ENCODE measurements around the gene NAA40. TPM values are rescaled to one million over a fixed set of nuclear protein-coding genes. Genes with fewer than 3 reads are reported as not detected.
"Not testable (repeated sequence)": the region's sequence is repeated elsewhere in the genome, so short reads cannot be mapped to it uniquely, and the experiment has no call there.

The NAA40 gene
- total RNA-seq, 2 donors from 2014 or later, result 16.6 to 19.3 TPM

DNA sequence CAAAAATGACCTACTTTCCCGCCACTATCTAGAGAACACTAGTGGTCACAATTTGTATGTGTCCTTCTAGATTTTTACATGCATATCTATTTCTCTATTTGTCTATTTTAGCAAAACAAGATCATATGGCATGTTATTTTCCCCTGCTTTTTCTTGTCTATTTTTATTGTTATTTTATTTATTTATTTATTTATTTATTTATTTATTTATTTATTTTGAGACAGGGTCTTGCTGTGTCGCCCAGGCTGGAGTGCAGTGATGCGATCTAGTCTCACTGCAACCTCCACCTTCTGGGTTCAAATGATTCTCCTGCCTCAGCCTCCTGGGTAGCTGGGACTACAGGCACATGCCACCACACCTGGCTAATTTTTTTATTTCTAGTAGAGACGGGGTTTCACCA, 25.1 kb downstream of the NAA40 start:
- not testable (repeated sequence) for ATAC-seq; H3K36me3 Mint-ChIP-seq (ENCODE audit: low read depth); H3K4me3 Mint-ChIP-seq; H3K27me3 Mint-ChIP-seq; H3K4me1 Mint-ChIP-seq; H3K9me3 ChIP-seq (ENCODE audit: control insufficient read depth, low read length, poor library complexity, severe bottlenecking); H3K27ac Mint-ChIP-seq; DNase-seq

GRCh38 chr11:63966444-63966843, 27.6 kb downstream of the NAA40 start:
- no peak for ATAC-seq
- H3K4me1 Mint-ChIP-seq, result peaks cover 4% of the 10 kb centered on the region
- H3K36me3 Mint-ChIP-seq (ENCODE audit: low read depth), result no peaks in the 10 kb centered on the region
- H3K27me3 Mint-ChIP-seq, result peaks cover 8% of the 10 kb centered on the region
- no peaks in the 10 kb centered on the region for H3K9me3 ChIP-seq (ENCODE audit: control insufficient read depth, low read length, poor library complexity, severe bottlenecking)
- H3K27ac Mint-ChIP-seq, result no peak overlapping the region
- DNase-seq, result no peak
- H3K4me3 Mint-ChIP-seq, result no peak overlapping the region

DNA sequence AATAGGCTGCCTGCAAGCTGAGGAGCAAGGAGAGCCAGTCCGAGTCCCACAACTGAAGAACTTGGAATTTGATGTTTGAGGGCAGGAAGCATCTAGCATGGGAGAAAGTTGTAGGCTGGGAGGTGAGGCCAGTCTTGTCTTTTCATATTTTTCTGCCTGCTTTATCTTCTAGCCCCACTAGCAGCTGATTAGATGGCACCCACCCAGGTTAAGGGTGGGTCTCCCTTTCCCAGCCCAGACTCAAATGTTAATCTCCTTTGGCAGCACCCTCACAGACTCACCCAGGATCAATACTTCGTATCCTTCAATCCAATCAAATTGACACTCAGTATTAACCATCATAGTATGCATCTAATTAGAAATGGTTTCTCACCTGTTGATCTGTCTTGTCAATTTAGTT, 30.7 kb downstream of the NAA40 start:
- no peak for ATAC-seq
- Mint-ChIP-seq H3K4me3 (no peak overlapping the region), H3K4me1 (peaks cover 4% of the 10 kb centered on the region), H3K27ac (no peak overlapping the region), H3K27me3 (peaks cover 8% of the 10 kb centered on the region), H3K36me3 (ENCODE audit: low read depth) (no peaks in the 10 kb centered on the region)
- H3K9me3 ChIP-seq (ENCODE audit: control insufficient read depth, low read length, poor library complexity, severe bottlenecking), result no peaks in the 10 kb centered on the region
- no peak for DNase-seq

- ATAC-seq (no peak), DNase-seq (no peak)
- Mint-ChIP-seq H3K4me3 (no peak overlapping the region), H3K27me3 (peaks cover 8% of the 10 kb centered on the region), H3K4me1 (peaks cover 10% of the 10 kb centered on the region), H3K36me3 (ENCODE audit: low read depth) (no peaks in the 10 kb centered on the region), H3K27ac (no peak overlapping the region)
- H3K9me3 ChIP-seq (ENCODE audit: control insufficient read depth, low read length, poor library complexity, severe bottlenecking), result no peaks in the 10 kb centered on the region
Observed at GRCh38 chr11:63970902-63971301, 32.1 kb downstream of the NAA40 start.

GRCh38 chr11:63973912-63974258, 35.1 kb downstream of the NAA40 start:
- ATAC-seq; DNase-seq; H3K9me3 ChIP-seq (ENCODE audit: control insufficient read depth, low read length, poor library complexity, severe bottlenecking); H3K27me3 Mint-ChIP-seq; H3K36me3 Mint-ChIP-seq (ENCODE audit: low read depth): not testable (repeated sequence)
- H3K4me1 Mint-ChIP-seq, result peaks cover 21% of the 10 kb centered on the region
- H3K27ac Mint-ChIP-seq, result peak overlapping the region; percentile 95
- peak overlapping the region; percentile 99 for H3K4me3 Mint-ChIP-seq

DNA sequence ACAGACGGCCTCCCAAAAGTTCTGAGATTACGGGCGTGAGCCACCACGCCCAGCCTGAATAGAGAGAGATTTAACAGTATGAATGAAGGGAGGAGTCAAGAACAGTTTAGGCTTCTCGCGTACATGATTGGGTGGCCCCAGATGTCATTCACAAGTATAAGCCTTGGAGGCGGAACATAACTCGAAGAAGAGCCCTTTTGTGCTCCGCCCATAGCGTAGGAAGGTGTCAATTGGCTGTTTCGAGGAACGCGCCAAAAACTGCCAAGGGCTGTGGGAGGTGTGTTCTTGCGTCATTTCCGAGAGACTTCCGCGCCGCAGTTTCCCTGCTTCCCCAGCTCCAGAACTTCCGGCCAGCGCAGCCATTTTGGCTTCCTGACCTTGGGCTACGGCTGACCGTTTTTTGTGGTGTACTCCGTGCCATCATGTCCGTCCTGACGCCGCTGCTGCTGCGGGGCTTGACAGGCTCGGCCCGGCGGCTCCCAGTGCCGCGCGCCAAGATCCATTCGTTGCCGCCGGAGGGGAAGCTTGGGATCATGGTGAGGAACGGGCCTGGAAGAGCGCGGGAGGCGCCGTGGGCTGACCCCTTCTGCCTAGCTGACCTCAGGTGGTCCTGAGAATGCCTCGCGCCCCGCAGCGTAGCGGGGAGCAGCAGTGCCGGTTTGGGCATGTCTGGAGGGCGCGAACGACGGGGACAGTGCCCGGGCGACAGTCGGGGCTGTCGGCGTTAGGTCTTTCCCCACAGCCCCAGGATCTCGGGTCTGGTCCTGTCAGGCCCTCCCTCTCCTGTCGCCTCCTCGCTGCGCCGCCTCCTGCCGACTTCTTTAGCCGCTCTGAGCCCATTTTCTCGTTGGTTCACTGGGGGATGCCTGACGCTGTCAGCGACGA, 35.7 kb downstream of the NAA40 start, which contains the start of gene COX8A:
Gene COX8A (plus strand): TSS at position 362 of the 885 bp plus-strand sequence. CDS start 61 bp downstream, at position 423.
- peak within 1 kb of the TSS; percentile 95 for H3K27ac Mint-ChIP-seq
- H3K27me3 Mint-ChIP-seq, result peaks cover 3% of the 10 kb centered on the region
- ATAC-seq (peak; percentile 99), DNase-seq (peak; percentile 81 to 90 (median 85))
- H3K9me3 ChIP-seq (ENCODE audit: control insufficient read depth, low read length, poor library complexity, severe bottlenecking), result no peaks in the 10 kb centered on the region
- peaks cover 21% of the 10 kb centered on the region for H3K4me1 Mint-ChIP-seq
- H3K4me3 Mint-ChIP-seq, result peak within 1 kb of the TSS; percentile 99
- no peaks in the 10 kb centered on the region for H3K36me3 Mint-ChIP-seq (ENCODE audit: low read depth)

DNA sequence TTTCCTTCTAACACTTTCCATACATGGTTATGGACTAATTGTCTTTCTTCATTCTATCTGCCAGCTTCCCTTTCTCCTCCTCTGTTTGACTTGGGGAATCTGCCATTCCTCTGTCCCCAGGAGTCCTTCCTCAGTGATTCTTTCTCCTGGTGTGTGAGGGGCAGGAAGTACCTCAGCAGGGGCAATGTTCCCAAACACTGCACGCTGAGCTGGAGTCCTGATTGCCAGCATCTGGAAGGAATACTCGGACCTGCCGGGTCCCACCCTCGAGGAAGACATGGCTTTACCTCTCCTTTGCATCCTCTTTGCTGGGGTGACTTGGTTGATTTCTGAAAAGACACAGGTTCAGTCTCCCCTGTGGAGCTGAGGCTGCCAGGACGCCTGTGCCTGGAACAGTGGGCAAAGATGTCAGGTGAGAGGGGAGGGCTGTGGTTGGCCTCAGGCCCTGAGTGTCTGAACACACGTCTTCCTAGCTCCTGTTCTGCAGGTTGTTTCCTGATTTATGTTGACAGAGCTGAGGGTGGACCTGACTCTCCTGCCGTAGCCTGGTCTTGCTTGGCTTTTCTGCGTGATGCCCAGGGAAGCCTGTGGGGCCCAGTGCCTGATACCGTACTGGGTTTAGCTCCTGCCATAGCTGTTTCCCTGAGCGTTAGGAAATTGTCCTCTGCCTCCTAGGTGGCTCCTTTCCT, 39.9 kb downstream of the NAA40 start:
- peak overlapping the region; percentile 16 for H3K27ac Mint-ChIP-seq
- peaks cover 21% of the 10 kb centered on the region for H3K4me1 Mint-ChIP-seq
- DNase-seq (no peak), ATAC-seq (no peak)
- H3K27me3 Mint-ChIP-seq, result no peaks in the 10 kb centered on the region
- no peaks in the 10 kb centered on the region for H3K9me3 ChIP-seq (ENCODE audit: control insufficient read depth, low read length, poor library complexity, severe bottlenecking)
- H3K4me3 Mint-ChIP-seq, result no peak overlapping the region
- H3K36me3 Mint-ChIP-seq (ENCODE audit: low read depth), result no peaks in the 10 kb centered on the region

GRCh38 chr11:63979426-63979825, 40.6 kb downstream of the NAA40 start:
- no peak overlapping the region for H3K4me3 Mint-ChIP-seq
- H3K27ac Mint-ChIP-seq, result peak overlapping the region; percentile 37
- DNase-seq, result no peak
- H3K9me3 ChIP-seq (ENCODE audit: control insufficient read depth, low read length, poor library complexity, severe bottlenecking), result no peaks in the 10 kb centered on the region
- H3K27me3 Mint-ChIP-seq, result no peaks in the 10 kb centered on the region
- peaks cover 17% of the 10 kb centered on the region for H3K4me1 Mint-ChIP-seq
- no peaks in the 10 kb centered on the region for H3K36me3 Mint-ChIP-seq (ENCODE audit: low read depth)
- ATAC-seq, result no peak

DNA sequence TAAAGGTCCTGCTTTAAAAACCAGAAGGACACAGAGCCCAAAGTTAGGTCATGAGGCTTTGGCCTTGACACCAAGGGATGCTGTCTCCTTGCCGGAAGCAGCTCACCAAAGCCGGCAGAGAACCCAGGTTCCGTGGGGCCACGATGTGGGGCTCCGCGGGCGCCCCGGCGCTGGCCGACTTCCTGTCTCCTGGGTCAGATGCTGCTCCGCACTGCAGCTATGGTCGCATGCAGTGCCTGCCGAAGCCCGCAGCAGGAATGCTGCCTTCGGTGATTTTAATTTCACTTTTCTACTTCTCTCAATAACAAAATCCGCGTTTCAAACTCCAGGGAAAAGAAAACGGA, 47.0 kb downstream of the NAA40 start:
- Mint-ChIP-seq H3K36me3 (ENCODE audit: low read depth) (peaks cover 2% of the 10 kb centered on the region), H3K4me3 (peak overlapping the region; percentile 98), H3K27me3 (no peaks in the 10 kb centered on the region), H3K4me1 (peaks cover 24% of the 10 kb centered on the region), H3K27ac (peak overlapping the region; percentile 97)
- DNase-seq, result peak; percentile 45 to 57 (median 49)
- peak; percentile 84 for ATAC-seq
- no peaks in the 10 kb centered on the region for H3K9me3 ChIP-seq (ENCODE audit: control insufficient read depth, low read length, poor library complexity, severe bottlenecking)

- H3K27ac Mint-ChIP-seq, result peak within 1 kb of the TSS; percentile 97
- peaks cover 2% of the 10 kb centered on the region for H3K36me3 Mint-ChIP-seq (ENCODE audit: low read depth)
- no peaks in the 10 kb centered on the region for H3K9me3 ChIP-seq (ENCODE audit: control insufficient read depth, low read length, poor library complexity, severe bottlenecking)
- ATAC-seq, result peak; percentile 91
- H3K27me3 Mint-ChIP-seq, result no peaks in the 10 kb centered on the region
- peak; percentile 73 to 82 (median 79) for DNase-seq
- peak within 1 kb of the TSS; percentile 98 for H3K4me3 Mint-ChIP-seq
- H3K4me1 Mint-ChIP-seq, result peaks cover 24% of the 10 kb centered on the region
Observed at GRCh38 chr11:63986156-63986931, 47.5 kb downstream of the NAA40 start, which contains the start of gene OTUB1. Gene OTUB1 (plus strand): TSS chr11:63986438. CDS start chr11:63986457, 19 bp downstream.

DNA sequence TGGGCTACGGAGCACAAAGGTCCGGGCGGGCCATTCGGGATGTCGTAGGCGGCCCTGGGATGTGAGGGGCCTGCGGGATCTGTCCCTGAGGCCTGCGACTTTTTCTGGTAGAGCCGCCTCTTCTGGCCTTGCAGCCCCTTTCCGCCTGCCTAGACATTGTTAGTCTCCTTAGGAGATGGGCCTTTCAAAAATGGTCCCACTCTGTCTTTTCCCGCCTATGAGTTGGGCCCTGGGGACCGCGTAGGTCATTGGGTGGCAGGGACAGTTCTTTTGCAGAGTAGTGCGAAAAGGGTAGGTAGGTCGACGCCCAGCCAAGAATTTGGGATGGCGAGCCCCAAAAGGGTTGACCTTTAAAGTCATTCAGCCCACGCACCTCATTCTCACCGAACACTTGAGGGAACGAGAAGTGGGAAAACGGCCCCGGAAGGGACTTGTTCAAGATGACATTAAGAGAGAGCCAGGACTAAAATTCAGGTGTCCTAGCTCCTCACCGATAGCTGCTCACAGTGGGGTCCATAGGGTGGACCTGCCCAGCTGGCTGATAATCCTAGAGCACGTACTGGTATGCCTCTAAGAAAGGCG, 48.2 kb downstream of the NAA40 start:
- no peak for DNase-seq
- Mint-ChIP-seq H3K4me1 (peaks cover 28% of the 10 kb centered on the region), H3K27ac (peak overlapping the region; percentile 76)

GRCh38 chr11:63991558-63991957, 52.8 kb downstream of the NAA40 start:
- ATAC-seq, result no peak
- H3K27ac Mint-ChIP-seq, result peak overlapping the region; percentile 83
- peaks cover 29% of the 10 kb centered on the region for H3K4me1 Mint-ChIP-seq
- no peaks in the 10 kb centered on the region for H3K27me3 Mint-ChIP-seq
- H3K36me3 Mint-ChIP-seq (ENCODE audit: low read depth), result peaks cover 3% of the 10 kb centered on the region
- H3K4me3 Mint-ChIP-seq, result no peak overlapping the region
- no peaks in the 10 kb centered on the region for H3K9me3 ChIP-seq (ENCODE audit: control insufficient read depth, low read length, poor library complexity, severe bottlenecking)
- no peak for DNase-seq

More for the DNA sequence above, 48.2 kb downstream of the NAA40 start:
- ATAC-seq, result no peak
- peaks cover 2% of the 10 kb centered on the region for H3K36me3 Mint-ChIP-seq (ENCODE audit: low read depth)
- H3K9me3 ChIP-seq (ENCODE audit: control insufficient read depth, low read length, poor library complexity, severe bottlenecking), result no peaks in the 10 kb centered on the region
- no peaks in the 10 kb centered on the region for H3K27me3 Mint-ChIP-seq
- peak overlapping the region; percentile 98 for H3K4me3 Mint-ChIP-seq
